ENCODE results near the gene CCDC30.

- no peak for TF ChIP-seq CTCF (IDR thresholded peaks at IDR 0.05)
- no peak for TF ChIP-seq POLR2A (IDR thresholded peaks at IDR 0.05)
Measured at GRCh38 chr1:42518908-42519307, 55.8 kb downstream of the CCDC30 start.
